Lower leg skin (tissue), 3 donors: ENCODE data around the gene GALNT18.

Experiments
- CTCF ChIP-seq, 3 donors: fragments of 450-650 bp; IDR thresholded peaks; one replicate each; pipeline ENCODE4 v1.5.1; 2016; ENCODE audit warnings: antibody characterized with exemption in 3 of 3, mild to moderate bottlenecking in 3 of 3, moderate library complexity in 2 of 3
- POLR2A ChIP-seq, 2 donors: fragments of 450-650 bp; IDR thresholded peaks; one replicate each; pipeline ENCODE4 v1.6.1; 2016 to 2017; ENCODE audit warnings: antibody characterized with exemption in 2 of 2, mild to moderate bottlenecking in 1 of 2, moderate library complexity in 1 of 2

GRCh38 chr11:11665407-11665806 lies 43.6 kb upstream of the GALNT18 start:
- TF ChIP-seq POLR2A (IDR thresholded peaks at IDR 0.05) (no peak), CTCF (IDR thresholded peaks at IDR 0.05) (no peak)
